OCI-LY1 (cell line): ENCODE measurements around the gene CYB561.

Source experiments
- H2AFZ ChIP-seq: fragments of 200-600 bp; sonication (generic), shearing (Covaris generic); 2 replicates; pipeline ENCODE4 v1.6.0; 2014; ENCODE audit warnings: antibody characterized with exemption, mild to moderate bottlenecking, low read length
- H3F3A ChIP-seq: fragments of 200-600 bp; sonication (generic), shearing (Covaris generic); 2 replicates; pipeline ENCODE4 v1.6.0; 2014; ENCODE audit warnings: mild to moderate bottlenecking, antibody characterized with exemption, low read length, moderate library complexity; ENCODE audit not compliant: insufficient read depth
- H3K27ac ChIP-seq: fragments of 200-600 bp; sonication (generic); 2 replicates; pipeline ENCODE4 v1.5.1; 2014; ENCODE audit warnings: low read length, mixed run types, mild to moderate bottlenecking, low read depth; ENCODE audit not compliant: poor library complexity, severe bottlenecking
- H3K27me3 ChIP-seq: fragments of 200-600 bp; sonication (generic); 2 replicates; pipeline ENCODE4 v1.6.0; 2014; ENCODE audit warnings: antibody characterized with exemption, mild to moderate bottlenecking, low read length, moderate library complexity; ENCODE audit not compliant: insufficient read depth
- H3K36me3 ChIP-seq: fragments of 200-600 bp; sonication (generic); 2 replicates; pipeline ENCODE4 v1.6.1; 2014; ENCODE audit warnings: mild to moderate bottlenecking, antibody characterized with exemption, low read length, moderate library complexity, mixed read lengths; ENCODE audit not compliant: insufficient read depth
- H3K4me1 ChIP-seq: fragments of 200-600 bp; sonication (generic); 2 replicates; pipeline ENCODE4 v1.5.1; 2014; ENCODE audit warnings: mild to moderate bottlenecking, low read length, moderate library complexity; ENCODE audit not compliant: insufficient read depth, severe bottlenecking
- H3K4me2 ChIP-seq: fragments of 200-600 bp; sonication (generic), shearing (Covaris generic); 2 replicates; pipeline ENCODE4 v1.6.1; 2014; ENCODE audit warnings: low read length
- H3K4me3 ChIP-seq: fragments of 200-600 bp; sonication (generic); 2 replicates; pipeline ENCODE4 v1.5.1; 2014; ENCODE audit warnings: low read length, low read depth, mild to moderate bottlenecking, mixed read lengths; ENCODE audit not compliant: poor library complexity, severe bottlenecking
- H3K79me2 ChIP-seq: fragments of 200-600 bp; shearing (Covaris generic); 2 replicates; pipeline ENCODE4 v1.6.1; 2016; ENCODE audit warnings: mixed run types, low read length, mixed read lengths; ENCODE audit not compliant: insufficient read depth
- H3K9ac ChIP-seq: fragments of 200-600 bp; sonication (generic), shearing (Covaris generic); 2 replicates; pipeline ENCODE4 v1.6.1; 2014; ENCODE audit warnings: mild to moderate bottlenecking, low read length, mixed read lengths
- H3K9me2 ChIP-seq: fragments of 200-600 bp; sonication (generic), shearing (Covaris generic); 2 replicates; pipeline ENCODE4 v1.6.1; 2014; ENCODE audit warnings: low read depth, mild to moderate bottlenecking, low read length, mixed read lengths
- H3K9me3 ChIP-seq: fragments of 200-600 bp; shearing (Covaris generic); 2 replicates; pipeline ENCODE4 v1.6.1; 2014; ENCODE audit warnings: low read length, mixed read lengths
- H4K20me1 ChIP-seq: fragments of 200-600 bp; sonication (generic), shearing (Covaris generic); 2 replicates; pipeline ENCODE4 v1.6.0; 2016; ENCODE audit warnings: mild to moderate bottlenecking, low read length; ENCODE audit not compliant: insufficient read depth
- CTCF ChIP-seq: fragments of 200-600 bp; sonication (generic), shearing (Covaris generic); IDR thresholded peaks from 2 replicates; pipeline ENCODE4 v1.5.1; 2017; ENCODE audit warnings: mild to moderate bottlenecking, antibody characterized with exemption, low read length, moderate library complexity, mixed read lengths
- EZH2 ChIP-seq: fragments of 200-600 bp; sonication (generic), shearing (Covaris generic); IDR thresholded peaks from 2 replicates; pipeline ENCODE4 v1.8.0; 2017; ENCODE audit warnings: borderline replicate concordance, mixed run types, mild to moderate bottlenecking, antibody characterized with exemption, low read length, moderate library complexity, mixed read lengths

The CYB561 gene

GRCh38 chr17:63407741-63408330, 38.3 kb downstream of the CYB561 start:
- Histone ChIP-seq H4K20me1 (no peaks in the 10 kb centered on the region), H3K27ac (no peak overlapping the region), H3K9ac (no peak overlapping the region), H3K79me2 (no peaks in the 10 kb centered on the region), H3K9me3 (no peaks in the 10 kb centered on the region), H3K4me2 (no peak overlapping the region), H3K36me3 (no peaks in the 10 kb centered on the region), H3K4me1 (no peaks in the 10 kb centered on the region), H3K9me2 (no peaks in the 10 kb centered on the region), H3K4me3 (no peak overlapping the region), H3K27me3 (no peaks in the 10 kb centered on the region), H3F3A (no peaks in the 10 kb centered on the region), H2AFZ (no peak overlapping the region)
- no peak for TF ChIP-seq EZH2
- TF ChIP-seq CTCF, result no peak

GRCh38 chr17:63406689-63407330, 39.3 kb downstream of the CYB561 start:
- no peaks in the 10 kb centered on the region for H4K20me1 ChIP-seq
- no peak overlapping the region for H3K9ac ChIP-seq
- no peaks in the 10 kb centered on the region for H3K36me3 ChIP-seq
- no peaks in the 10 kb centered on the region; the same call in 1 of the 2 replicates for H3K27me3 ChIP-seq
- H3K4me1 ChIP-seq, result no peaks in the 10 kb centered on the region
- TF ChIP-seq CTCF (peak; percentile 86), EZH2 (no peak)
- H3K4me2 ChIP-seq, result no peak overlapping the region
- no peaks in the 10 kb centered on the region for H3K9me2 ChIP-seq
- H3K9me3 ChIP-seq, result no peaks in the 10 kb centered on the region
- H3K27ac ChIP-seq, result no peak overlapping the region
- H3K79me2 ChIP-seq, result no peaks in the 10 kb centered on the region
- no peak overlapping the region for H2AFZ ChIP-seq
- H3F3A ChIP-seq, result no peaks in the 10 kb centered on the region
- H3K4me3 ChIP-seq, result no peak overlapping the region

- H3F3A ChIP-seq, result no peaks in the 10 kb centered on the region
- H2AFZ ChIP-seq, result 0 out of 2 replicates have a peak overlapping the region, but pooled peaks have one; percentile 11
- H3K4me2 ChIP-seq, result no peak overlapping the region
Observed at GRCh38 chr17:63405741-63406261, 40.3 kb downstream of the CYB561 start.

More at GRCh38 chr17:63405741-63406261, 40.3 kb downstream of the CYB561 start:
- Histone ChIP-seq H4K20me1 (no peaks in the 10 kb centered on the region), H3K79me2 (no peaks in the 10 kb centered on the region), H3K27me3 (no peaks in the 10 kb centered on the region; the same call in 1 of the 2 replicates), H3K36me3 (no peaks in the 10 kb centered on the region), H3K27ac (no peak overlapping the region), H3K4me3 (no peak overlapping the region), H3K9me3 (no peaks in the 10 kb centered on the region), H3K4me1 (no peaks in the 10 kb centered on the region), H3K9me2 (no peaks in the 10 kb centered on the region), H3K9ac (no peak overlapping the region)
- no peak for TF ChIP-seq EZH2
- peak; percentile 85 for TF ChIP-seq CTCF
